GM19099 (cell line): ENCODE results near the gene PRR18.

ENCODE experiments used
- POLR2A ChIP-seq: IDR thresholded peaks from 3 replicates; pipeline ENCODE4 v1.6.1; 2011; ENCODE audit warnings: low read depth; ENCODE audit not compliant: insufficient read length; ENCODE audit errors: extremely low read depth

The PRR18 gene

GRCh38 chr6:166338854-166339253 is 30.7 kb upstream of the PRR18 start:
- TF ChIP-seq POLR2A, result no peak

GRCh38 chr6:166336847-166337246 is 28.7 kb upstream of the PRR18 start:
- TF ChIP-seq POLR2A, result no peak

- TF ChIP-seq POLR2A, result no peak
These were observed 27.4 kb upstream of the PRR18 start for GRCh38 chr6:166335378-166336302.

GRCh38 chr6:166334878-166335277 is 26.7 kb upstream of the PRR18 start:
- TF ChIP-seq POLR2A, result no peak

GRCh38 chr6:166333172-166333995 is 25.2 kb upstream of the PRR18 start:
- TF ChIP-seq POLR2A, result no peak

GRCh38 chr6:166331503-166332415 is 23.6 kb upstream of the PRR18 start:
- no peak for TF ChIP-seq POLR2A

- TF ChIP-seq POLR2A, result no peak
These were observed 22.4 kb upstream of the PRR18 start for GRCh38 chr6:166330612-166331011.

- no peak for TF ChIP-seq POLR2A
These were observed 17.3 kb upstream of the PRR18 start for GRCh38 chr6:166325383-166326042.

GRCh38 chr6:166323395-166323794 is 15.2 kb upstream of the PRR18 start:
- TF ChIP-seq POLR2A, result no peak

GRCh38 chr6:166318649-166319600 is 10.7 kb upstream of the PRR18 start:
- no peak for TF ChIP-seq POLR2A

- TF ChIP-seq POLR2A, result no peak
These were observed 10.0 kb upstream of the PRR18 start for GRCh38 chr6:166318227-166318626.

GRCh38 chr6:166317261-166318212 is 9.3 kb upstream of the PRR18 start:
- no peak for TF ChIP-seq POLR2A
